ENCODE measurements around the gene PLXNA2. TPM values are rescaled to one million over a fixed set of nuclear protein-coding genes. Genes with fewer than 3 reads are reported as not detected.
A peak's percentile ranks its signal among the peaks of the same experiment; 100 is the strongest.

The PLXNA2 gene
- total RNA-seq, 2 experiments from 2014 or later = 2.0 to 2.1 TPM

DNA sequence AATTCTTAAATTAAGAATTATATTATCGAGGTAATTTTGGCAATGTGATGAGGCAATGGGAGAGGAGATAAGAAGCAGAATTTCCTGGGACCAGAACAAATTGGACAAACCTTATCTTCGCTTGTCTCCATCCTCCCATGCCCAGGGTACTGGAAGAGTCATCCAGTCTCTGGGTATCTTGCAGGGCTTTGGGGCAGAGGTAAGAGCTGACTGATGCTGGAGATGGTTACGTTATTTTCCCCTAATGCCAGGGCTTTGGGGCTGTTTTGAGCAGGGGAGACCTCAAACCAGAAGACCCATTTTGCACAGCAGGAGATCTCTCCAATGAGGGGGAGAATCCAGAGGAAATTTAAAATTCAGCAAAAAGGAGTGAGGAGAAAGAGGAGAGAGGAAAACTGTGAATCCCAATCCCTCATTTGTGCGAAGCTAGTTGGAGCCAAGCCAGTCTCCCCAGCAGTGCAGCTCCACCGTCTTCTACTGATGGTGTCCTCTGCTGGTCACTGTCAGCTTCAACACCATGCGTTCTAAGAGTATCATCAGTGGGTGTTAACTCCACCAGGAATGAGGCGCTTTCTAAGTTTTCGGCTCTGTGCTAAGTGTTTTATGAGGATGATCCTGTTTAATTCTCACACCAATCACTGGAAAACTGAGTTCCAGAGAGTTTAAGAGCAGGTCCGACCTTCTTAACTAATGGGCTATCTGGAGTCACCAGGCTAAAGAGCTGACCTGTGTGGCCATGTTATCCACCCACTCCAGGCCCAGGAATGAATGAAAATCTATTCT, 246.5 kb downstream of the PLXNA2 start:
- Mint-ChIP-seq H3K36me3 (no peaks in the 10 kb centered on the region), H3K27me3 (peaks cover 16% of the 10 kb centered on the region), H3K27ac (no peak overlapping the region), H3K4me1 (no peaks in the 10 kb centered on the region), H3K9me3 (no peaks in the 10 kb centered on the region), H3K4me3 (no peak overlapping the region)
- DNase-seq (peak; percentile 41), ATAC-seq (ENCODE audit: low read depth) (peak; percentile 89)
- POLR2A ChIA-PET = no interaction called here

DNA sequence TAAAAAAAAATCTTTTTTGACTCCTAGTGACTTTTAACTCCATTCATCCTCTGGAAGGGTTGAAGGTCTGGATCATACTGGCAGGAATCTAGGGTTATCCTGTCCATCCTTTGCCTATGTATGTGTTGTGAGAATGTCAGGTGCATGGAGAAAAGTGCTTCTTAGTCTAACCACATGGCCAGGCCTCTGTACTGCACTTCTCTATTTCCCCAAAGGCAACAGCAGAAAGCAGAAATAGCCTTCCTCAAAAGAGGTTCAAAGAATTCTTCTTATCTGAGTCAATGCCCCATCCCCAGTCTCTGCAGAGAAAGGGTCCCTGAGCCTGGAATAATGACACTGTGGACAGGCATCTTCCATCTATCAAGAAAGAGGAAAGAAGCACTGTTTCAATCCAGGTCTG, 247.5 kb downstream of the PLXNA2 start:
- POLR2A ChIA-PET = no interaction called here
- ATAC-seq (ENCODE audit: low read depth) (no peak), DNase-seq (no peak)
- Mint-ChIP-seq H3K4me1 (no peaks in the 10 kb centered on the region), H3K9me3 (no peaks in the 10 kb centered on the region), H3K27me3 (peaks cover 16% of the 10 kb centered on the region), H3K36me3 (no peaks in the 10 kb centered on the region), H3K27ac (no peak overlapping the region), H3K4me3 (no peak overlapping the region)

DNA sequence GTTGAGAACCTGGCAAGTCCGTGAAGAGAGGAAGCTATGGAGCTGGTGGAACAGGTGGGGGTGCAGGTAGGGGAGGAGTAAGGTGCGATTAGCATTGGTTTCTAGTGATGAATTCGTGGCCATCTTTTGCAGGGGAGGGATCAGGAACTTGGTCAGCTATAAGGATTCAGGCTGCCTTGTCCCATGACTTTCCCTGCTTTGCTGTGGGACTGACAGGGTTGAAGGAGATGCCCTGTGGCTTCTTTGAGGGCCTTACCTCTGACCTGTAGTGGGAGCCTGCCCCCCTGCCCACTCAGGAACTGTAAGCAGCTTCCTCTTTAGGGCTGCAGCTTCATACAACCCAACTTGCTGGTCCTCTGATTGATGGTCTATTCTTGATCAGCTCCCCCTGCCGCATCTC, 248.6 kb downstream of the PLXNA2 start:
- ATAC-seq (ENCODE audit: low read depth) = no peak
- peaks cover 16% of the 10 kb centered on the region for H3K27me3 Mint-ChIP-seq
- H3K27ac Mint-ChIP-seq = no peak overlapping the region
- POLR2A ChIA-PET = no interaction called here
- no peak for DNase-seq
- H3K4me1 Mint-ChIP-seq = no peaks in the 10 kb centered on the region
- H3K36me3 Mint-ChIP-seq = no peaks in the 10 kb centered on the region
- no peaks in the 10 kb centered on the region for H3K9me3 Mint-ChIP-seq
- H3K4me3 Mint-ChIP-seq = no peak overlapping the region

DNA sequence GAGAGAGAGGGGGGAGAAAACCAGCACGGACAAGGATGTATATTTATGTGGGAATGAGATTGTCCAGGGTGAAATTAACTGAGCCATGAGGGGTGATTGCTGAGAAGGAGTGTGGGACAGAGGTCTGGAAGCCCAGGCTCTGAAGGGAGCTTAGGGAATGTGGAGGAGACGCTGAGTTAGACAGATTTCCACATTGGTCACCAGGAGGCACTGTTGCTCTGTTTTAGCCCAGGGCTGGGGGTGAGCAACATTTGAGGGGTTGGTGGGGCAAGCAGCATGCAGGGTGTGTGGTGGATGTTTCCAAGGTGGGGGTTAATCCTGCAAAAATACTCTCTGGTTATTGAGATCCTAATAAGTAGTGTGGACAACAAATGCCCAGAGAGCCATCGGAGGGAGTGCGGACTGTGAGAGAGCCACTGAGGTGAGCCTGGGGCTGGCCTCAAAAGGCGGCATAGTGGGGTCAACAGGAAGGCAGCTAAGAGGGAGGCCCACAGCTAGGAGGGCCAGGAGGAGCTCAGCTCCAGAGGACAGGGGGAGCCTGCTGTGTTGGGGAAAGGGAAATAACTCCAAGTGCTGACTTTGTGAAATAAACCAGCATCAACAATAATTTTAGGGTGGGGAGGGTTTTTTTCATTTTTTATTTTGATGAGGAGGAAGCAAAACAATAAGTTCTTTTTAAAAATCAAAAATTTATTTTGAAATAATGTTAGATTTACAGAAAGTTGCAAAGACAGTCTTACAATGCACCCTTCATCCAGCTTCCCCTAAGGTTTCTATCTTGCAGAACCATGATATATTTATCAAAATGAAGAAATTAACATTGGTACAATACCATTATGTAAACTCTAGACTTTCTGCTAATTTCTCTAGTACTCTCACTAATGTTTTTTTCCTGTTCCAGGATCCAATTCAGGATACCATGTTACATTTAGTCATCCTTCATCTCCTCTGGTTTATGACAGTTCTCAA, 250.4 kb downstream of the PLXNA2 start:
- Mint-ChIP-seq H3K4me3 (no peak overlapping the region), H3K27ac (no peak overlapping the region), H3K36me3 (no peaks in the 10 kb centered on the region), H3K27me3 (peaks cover 16% of the 10 kb centered on the region), H3K4me1 (no peaks in the 10 kb centered on the region), H3K9me3 (no peaks in the 10 kb centered on the region)
- DNase-seq = no peak
- POLR2A ChIA-PET = no interaction called here
- no peak for ATAC-seq (ENCODE audit: low read depth)

DNA sequence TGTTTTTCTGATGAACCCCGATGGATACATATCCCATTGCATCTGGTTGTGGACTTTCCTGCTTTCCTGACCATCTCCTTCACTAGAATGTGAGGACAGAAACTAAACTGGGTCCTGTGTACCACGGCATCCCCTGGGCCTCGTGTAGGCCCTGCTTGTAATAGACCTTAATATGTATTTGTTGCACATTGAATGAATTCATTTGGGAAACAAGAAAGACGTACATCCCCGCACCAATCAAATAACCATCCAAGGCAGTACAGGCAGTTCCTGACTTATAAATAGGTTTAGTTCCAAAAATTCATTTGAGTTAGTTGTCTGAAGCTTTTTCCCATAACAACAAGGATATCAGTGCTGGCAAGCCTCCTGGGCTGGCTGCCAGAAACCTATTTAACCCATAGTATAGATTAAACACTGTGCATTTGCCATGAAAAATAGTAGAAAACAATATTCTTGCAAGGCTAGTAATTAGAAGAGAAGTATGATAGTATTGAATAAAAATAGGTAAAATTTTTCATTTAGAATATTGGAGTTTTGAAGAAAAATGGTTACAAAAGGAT, 251.4 kb downstream of the PLXNA2 start:
- Mint-ChIP-seq H3K27me3 (peaks cover 17% of the 10 kb centered on the region), H3K4me3 (no peak overlapping the region), H3K9me3 (no peaks in the 10 kb centered on the region), H3K36me3 (no peaks in the 10 kb centered on the region), H3K27ac (no peak overlapping the region), H3K4me1 (no peaks in the 10 kb centered on the region)
- ATAC-seq (ENCODE audit: low read depth) (no peak), DNase-seq (no peak)
- POLR2A ChIA-PET = no interaction called here

DNA sequence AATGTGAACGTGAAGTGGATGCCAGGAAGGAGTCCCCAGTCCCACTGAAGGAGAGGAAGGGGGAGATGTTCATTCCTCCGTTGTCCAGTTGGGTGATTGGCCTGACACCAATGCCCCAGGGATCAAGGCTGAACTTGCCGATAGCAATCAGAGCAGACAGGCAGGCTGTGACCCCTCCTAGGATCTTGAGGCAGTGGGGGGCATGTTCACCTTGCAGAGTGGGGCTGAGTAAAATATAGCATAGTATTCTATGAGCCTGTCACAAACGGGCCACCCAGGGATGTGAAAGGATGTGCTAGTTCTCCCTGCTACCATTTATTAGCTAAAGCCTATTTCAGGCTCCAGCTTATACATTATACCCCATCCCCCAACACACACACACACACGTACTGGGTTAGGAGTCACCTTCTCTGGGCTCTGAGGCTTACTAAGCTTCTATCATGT, 252.6 kb downstream of the PLXNA2 start:
- no peak for ATAC-seq (ENCODE audit: low read depth)
- no peaks in the 10 kb centered on the region for H3K9me3 Mint-ChIP-seq
- H3K27me3 Mint-ChIP-seq = peaks cover 16% of the 10 kb centered on the region
- no peak overlapping the region for H3K27ac Mint-ChIP-seq
- H3K36me3 Mint-ChIP-seq = no peaks in the 10 kb centered on the region
- no peak overlapping the region for H3K4me3 Mint-ChIP-seq
- POLR2A ChIA-PET = no interaction called here
- no peaks in the 10 kb centered on the region for H3K4me1 Mint-ChIP-seq
- DNase-seq = no peak

DNA sequence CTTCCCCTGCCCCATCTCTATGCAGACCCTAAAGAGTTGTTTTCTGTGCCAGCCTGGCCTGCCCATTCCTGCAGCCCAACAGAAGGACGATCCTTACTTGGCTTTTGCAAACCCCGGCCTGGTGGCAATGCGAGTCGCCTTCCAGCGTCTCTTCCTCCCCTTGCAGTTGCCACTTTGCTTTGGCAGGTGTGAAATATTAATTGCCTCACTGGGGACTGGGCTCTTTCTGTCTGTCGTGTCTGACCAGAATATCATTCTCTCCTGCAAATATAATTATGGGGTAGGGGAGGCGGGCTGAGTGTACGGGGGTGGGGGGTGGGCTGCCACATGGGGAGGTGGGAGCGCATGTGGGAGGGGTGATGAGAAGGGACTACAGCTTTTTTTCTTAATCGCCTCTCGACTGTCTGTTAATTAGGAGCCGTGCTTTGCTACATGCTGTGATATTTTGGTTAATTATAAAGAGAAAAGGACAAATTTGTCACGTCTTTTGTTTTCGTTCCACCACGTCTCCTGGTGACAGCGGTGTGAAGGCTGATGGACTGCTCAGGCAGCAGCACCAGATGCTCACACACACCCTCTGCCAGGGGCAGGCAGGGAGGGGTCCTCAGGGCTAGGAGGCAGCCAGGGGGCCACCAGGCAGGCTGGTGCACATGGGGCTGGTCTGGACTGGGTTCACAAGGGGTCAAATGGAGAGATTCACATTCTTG, 253.2 kb downstream of the PLXNA2 start:
- Mint-ChIP-seq H3K36me3 (no peaks in the 10 kb centered on the region), H3K27me3 (peaks cover 16% of the 10 kb centered on the region), H3K4me3 (no peak overlapping the region), H3K4me1 (no peaks in the 10 kb centered on the region), H3K9me3 (no peaks in the 10 kb centered on the region), H3K27ac (no peak overlapping the region)
- POLR2A ChIA-PET = no interaction called here
- no peak for DNase-seq
- no peak for ATAC-seq (ENCODE audit: low read depth)

DNA sequence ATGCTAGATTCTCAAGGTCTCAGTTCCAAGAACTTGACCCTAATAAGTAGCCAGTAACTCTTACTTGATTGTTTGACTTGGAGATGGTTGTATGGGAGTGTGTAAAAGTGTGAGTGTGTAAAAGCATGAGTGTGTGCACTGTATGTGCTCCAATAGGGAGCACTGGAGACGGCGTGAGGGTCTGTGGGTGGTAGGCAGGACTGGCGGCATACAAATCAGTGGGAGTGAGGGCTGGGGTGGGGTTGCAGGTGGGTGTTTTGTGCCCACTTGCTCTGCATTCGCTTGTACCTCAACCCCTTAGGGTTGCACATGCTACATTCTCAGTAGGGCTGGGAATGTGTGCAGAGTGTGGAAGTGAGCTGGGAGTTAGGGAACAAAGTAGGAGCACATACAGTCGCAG, 253.7 kb downstream of the PLXNA2 start:
- Mint-ChIP-seq H3K27ac (no peak overlapping the region), H3K4me3 (no peak overlapping the region), H3K27me3 (peaks cover 16% of the 10 kb centered on the region), H3K9me3 (no peaks in the 10 kb centered on the region), H3K4me1 (no peaks in the 10 kb centered on the region), H3K36me3 (no peaks in the 10 kb centered on the region)
- DNase-seq = no peak
- no peak for ATAC-seq (ENCODE audit: low read depth)
- POLR2A ChIA-PET = no interaction called here

DNA sequence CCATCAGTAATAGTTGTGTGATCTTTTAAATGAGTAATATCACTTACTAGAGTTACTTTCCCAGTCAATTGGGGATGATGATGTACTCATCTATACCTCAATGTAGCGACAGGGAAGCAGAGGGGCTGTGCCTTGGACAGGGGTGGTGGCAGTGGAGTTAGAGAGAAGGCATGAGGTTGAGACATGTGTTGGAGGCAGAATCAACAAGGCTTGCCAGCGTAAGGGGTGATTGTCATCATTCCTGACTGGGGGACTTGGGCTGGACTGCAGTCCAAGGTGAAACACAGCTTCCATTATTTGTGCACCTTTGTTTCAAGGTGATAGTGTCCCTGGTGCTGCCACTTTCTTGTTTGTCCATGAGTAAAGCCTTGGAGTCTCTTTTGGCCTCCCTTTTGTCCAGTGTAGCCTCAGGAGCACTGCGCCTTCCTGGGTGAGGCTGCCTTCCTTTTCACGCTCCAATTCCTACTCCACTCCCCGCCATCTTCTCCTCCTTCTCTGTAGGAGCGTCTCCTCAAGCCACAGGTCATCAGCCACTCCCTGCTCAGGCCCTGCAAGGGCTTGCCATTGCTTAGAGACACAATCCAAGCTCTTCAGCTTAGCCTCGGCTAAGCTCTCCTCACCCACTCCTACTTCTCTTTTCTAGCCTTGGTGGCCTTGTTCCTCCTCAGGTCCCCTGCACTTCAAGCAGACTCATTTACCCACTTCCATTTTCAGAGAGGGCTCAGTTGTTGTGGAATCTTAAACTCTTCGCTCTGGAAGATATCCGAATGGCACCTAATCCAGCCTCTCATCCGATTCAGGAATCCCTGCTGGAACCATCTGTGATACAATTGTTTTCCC, 255.6 kb downstream of the PLXNA2 start:
- no peaks in the 10 kb centered on the region for H3K36me3 Mint-ChIP-seq
- ATAC-seq (ENCODE audit: low read depth) (no peak), DNase-seq (no peak)
- no peaks in the 10 kb centered on the region for H3K9me3 Mint-ChIP-seq
- no peaks in the 10 kb centered on the region for H3K4me1 Mint-ChIP-seq
- peaks cover 7% of the 10 kb centered on the region for H3K27me3 Mint-ChIP-seq
- H3K4me3 Mint-ChIP-seq = no peak overlapping the region
- no peak overlapping the region for H3K27ac Mint-ChIP-seq
- POLR2A ChIA-PET = no interaction called here

DNA sequence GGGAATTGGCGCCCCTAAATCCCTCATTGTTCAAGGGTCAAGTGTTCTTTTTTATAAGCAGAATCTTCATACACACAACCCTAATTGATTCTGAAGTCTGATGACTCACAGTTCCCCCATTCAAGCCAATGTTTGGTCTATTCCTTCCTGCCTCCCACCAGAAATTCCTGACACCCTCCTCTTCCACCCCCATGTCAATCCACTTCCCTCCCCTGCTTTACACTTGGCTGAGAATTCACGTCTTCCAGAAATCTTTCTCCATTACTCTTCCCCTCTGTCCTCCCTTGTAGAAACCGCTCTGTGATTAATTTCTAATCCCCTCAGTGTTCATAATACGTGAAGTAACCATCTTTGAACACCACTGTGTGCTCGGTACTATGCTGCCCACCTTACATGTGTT, 257.0 kb downstream of the PLXNA2 start:
- H3K27ac Mint-ChIP-seq = no peak overlapping the region
- DNase-seq (no peak), ATAC-seq (ENCODE audit: low read depth) (no peak)
- POLR2A ChIA-PET = no interaction called here
- no peaks in the 10 kb centered on the region for H3K9me3 Mint-ChIP-seq
- no peaks in the 10 kb centered on the region for H3K4me1 Mint-ChIP-seq
- no peak overlapping the region for H3K4me3 Mint-ChIP-seq
- H3K27me3 Mint-ChIP-seq = peaks cover 4% of the 10 kb centered on the region
- H3K36me3 Mint-ChIP-seq = no peaks in the 10 kb centered on the region

DNA sequence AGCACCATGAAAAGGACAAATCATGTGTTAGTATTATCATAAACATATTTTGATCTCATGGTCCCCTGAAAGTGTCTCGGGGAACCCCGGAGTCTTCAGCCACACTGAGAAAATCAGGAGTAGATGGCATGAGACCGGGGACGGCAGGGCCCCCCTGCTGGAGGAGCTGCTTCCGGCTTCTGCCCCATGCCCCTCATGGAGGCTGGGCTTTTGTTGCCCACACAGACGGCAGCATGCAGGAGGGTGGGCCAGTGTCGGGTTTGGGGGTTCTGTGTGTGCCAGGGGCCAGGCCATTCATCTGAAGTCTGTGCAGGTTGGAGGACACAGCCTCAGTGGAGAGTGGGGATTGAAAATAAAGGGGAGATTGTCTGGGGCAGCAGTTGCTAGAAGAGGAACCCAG, 258.2 kb downstream of the PLXNA2 start:
- H3K4me3 Mint-ChIP-seq = no peak overlapping the region
- H3K36me3 Mint-ChIP-seq = no peaks in the 10 kb centered on the region
- H3K4me1 Mint-ChIP-seq = no peaks in the 10 kb centered on the region
- no peaks in the 10 kb centered on the region for H3K9me3 Mint-ChIP-seq
- POLR2A ChIA-PET = no interaction called here
- no peak overlapping the region for H3K27ac Mint-ChIP-seq
- DNase-seq (no peak), ATAC-seq (ENCODE audit: low read depth) (no peak)
- peaks cover 9% of the 10 kb centered on the region for H3K27me3 Mint-ChIP-seq

DNA sequence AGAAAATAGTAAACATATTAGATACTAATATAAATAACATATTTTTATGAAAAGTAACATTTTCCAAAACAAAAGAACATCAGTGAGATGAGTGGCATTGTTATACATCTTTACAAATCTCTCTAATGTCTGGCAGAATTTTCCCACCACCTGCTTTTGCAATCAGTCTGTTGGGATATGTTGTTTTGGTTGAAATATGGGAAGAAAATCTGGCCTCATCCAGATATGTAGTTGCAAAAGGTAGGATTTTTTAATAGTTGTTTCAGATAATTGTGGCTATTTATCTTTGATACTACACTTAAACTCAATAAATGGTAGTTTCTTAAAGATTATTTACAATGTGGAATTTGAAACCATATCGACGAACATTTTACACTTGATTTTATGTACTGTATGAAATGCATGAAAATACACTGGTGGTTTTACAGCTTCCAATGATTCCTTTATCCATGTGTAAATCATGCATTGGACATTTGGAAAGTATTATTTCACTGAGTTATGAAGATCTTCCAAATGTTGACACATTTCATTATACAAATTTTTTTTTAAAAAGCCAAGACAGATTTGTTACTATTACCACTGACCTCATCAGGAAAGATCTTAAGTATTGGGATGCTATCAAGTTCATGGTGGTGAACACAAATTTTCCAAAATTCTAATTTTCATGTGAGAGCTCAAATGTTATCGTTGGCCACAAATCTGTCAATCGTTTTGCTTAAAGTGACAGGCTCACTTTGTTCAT, 259.2 kb downstream of the PLXNA2 start:
- DNase-seq (no peak), ATAC-seq (ENCODE audit: low read depth) (no peak)
- Mint-ChIP-seq H3K27ac (no peak overlapping the region), H3K4me1 (no peaks in the 10 kb centered on the region), H3K36me3 (no peaks in the 10 kb centered on the region), H3K4me3 (no peak overlapping the region), H3K27me3 (peaks cover 17% of the 10 kb centered on the region), H3K9me3 (no peaks in the 10 kb centered on the region)
- POLR2A ChIA-PET = no interaction called here
